ENCODE measurements around the gene NBPF3.

The NBPF3 gene

DNA sequence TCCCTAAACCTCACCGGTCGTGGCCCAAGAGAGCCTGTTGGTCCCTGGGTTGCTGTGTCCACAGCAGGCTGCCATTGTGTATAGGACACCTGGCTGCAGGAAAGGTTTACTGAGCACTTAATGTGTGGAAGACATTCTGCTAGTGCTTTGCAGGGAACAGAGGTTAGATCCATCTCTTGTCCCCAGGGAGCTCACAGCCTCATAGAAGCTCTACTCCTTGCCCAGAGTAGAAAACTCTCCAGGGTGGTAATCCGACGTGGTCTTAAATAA, 52.4 kb downstream of the NBPF3 start:
- no peak for DNase-seq (ENCODE audit: low read depth)
- TF ChIP-seq, protein P1, sequence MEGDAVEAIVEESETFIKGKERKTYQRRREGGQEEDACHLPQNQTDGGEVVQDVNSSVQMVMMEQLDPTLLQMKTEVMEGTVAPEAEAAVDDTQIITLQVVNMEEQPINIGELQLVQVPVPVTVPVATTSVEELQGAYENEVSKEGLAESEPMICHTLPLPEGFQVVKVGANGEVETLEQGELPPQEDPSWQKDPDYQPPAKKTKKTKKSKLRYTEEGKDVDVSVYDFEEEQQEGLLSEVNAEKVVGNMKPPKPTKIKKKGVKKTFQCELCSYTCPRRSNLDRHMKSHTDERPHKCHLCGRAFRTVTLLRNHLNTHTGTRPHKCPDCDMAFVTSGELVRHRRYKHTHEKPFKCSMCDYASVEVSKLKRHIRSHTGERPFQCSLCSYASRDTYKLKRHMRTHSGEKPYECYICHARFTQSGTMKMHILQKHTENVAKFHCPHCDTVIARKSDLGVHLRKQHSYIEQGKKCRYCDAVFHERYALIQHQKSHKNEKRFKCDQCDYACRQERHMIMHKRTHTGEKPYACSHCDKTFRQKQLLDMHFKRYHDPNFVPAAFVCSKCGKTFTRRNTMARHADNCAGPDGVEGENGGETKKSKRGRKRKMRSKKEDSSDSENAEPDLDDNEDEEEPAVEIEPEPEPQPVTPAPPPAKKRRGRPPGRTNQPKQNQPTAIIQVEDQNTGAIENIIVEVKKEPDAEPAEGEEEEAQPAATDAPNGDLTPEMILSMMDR (conservative IDR thresholded peaks at IDR 0.05; ENCODE audit: control insufficient read depth, insufficient read depth, low read depth, low read length): no peak

DNA sequence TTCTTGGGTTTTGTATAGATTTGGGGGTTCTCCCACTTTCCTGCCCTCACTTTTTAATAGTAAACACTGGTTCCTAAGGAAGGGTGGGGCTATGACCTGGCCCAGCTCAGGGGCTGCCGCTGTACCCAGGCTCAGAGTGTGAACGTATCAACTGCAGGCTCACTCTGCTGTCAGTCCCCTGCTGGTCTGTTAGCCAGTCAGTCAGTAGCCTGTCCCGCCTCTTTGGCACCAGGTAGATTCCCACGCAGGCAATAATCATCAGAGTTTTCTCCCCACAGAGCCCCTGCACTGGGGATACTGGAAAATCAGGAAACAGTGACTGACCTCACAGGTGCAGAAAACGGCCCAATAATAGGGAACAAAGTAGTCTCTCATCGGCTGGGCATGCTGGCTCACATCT, 54.3 kb downstream of the NBPF3 start:
- TF ChIP-seq, protein P1 (conservative IDR thresholded peaks at IDR 0.05; ENCODE audit: control insufficient read depth, insufficient read depth, low read depth, low read length): no peak
- DNase-seq (ENCODE audit: low read depth): no peak
- no peak overlapping the region for H3K4me3 ChIP-seq (ENCODE audit: control insufficient read depth, low read depth, low read length)

More for the DNA sequence above, 52.4 kb downstream of the NBPF3 start:
- no peak overlapping the region for H3K4me3 ChIP-seq (ENCODE audit: control insufficient read depth, low read depth, low read length)

DNA sequence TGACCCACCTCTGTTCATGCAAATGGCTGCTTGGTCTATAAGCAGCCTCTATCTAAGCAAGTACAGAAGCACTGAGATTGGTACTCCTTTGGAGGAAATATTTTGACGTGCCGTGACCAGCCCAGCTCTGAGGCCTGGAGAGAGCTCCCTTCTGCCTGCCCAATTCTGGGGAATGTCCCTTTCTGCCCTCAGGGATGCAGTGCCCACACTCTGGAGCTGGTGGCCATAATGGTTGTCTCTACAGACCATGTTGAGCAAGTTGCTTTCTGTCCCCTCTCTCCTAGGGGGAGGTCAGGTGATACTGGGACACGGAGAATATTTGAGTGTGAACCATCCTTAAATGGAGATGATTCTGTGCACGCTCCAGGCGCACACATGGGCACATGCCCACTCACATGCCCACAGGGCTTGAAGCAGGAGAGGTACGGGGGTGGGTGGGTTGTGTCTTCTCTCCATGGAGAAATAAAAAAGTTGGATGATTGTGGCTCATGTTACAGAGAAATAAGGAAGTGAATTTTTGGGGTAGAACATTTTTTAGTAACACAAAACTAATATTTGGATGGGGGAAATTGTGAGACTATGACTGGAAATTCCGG, 55.4 kb downstream of the NBPF3 start:
- DNase-seq (ENCODE audit: low read depth): no peak
- TF ChIP-seq, protein P1 (conservative IDR thresholded peaks at IDR 0.05; ENCODE audit: control insufficient read depth, insufficient read depth, low read depth, low read length): no peak
- no peak overlapping the region for H3K4me3 ChIP-seq (ENCODE audit: control insufficient read depth, low read depth, low read length)

DNA sequence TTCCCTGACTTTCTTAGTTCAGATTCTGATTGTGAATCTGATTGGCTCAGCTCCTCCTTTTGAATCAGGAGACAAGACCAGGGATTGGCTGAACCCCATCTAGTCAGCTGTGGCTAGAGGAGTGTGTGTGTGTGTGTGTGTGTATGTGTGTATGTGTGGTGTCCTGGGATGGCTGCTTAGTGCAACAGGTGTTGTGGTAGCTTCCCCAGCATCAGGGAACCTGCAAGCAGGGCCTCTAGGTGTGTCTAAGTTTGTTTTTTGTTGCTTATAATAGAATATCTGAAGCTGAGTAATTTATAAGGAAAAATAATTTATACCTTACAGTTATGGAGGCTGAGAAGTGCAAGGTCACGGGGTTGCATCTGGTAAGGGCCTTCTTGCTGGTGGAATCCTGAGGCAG, 56.1 kb downstream of the NBPF3 start:
- DNase-seq (ENCODE audit: low read depth): no peak
- H3K4me3 ChIP-seq (ENCODE audit: control insufficient read depth, low read depth, low read length): no peak overlapping the region
- TF ChIP-seq, protein P1 (conservative IDR thresholded peaks at IDR 0.05; ENCODE audit: control insufficient read depth, insufficient read depth, low read depth, low read length): no peak

DNA sequence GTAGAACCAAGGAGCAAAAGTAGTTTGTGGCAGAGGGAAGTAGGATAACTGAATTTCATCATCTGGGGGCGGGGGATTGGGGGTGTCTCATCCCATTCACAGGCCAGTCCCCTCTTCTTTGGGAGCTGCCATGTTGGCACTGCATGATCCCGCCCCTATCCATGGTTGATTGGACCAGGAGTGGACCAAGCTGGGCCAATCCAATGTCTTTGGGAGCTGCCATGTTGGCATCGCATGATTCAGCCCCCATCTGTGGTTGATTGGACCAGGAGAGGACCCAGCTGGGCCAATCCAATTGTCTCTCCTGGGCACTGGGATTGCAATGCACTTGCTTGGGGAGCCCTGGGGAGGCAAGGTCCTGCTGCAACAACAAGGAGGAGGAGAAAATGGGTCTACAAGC, 56.9 kb downstream of the NBPF3 start:
- no peak overlapping the region for H3K4me3 ChIP-seq (ENCODE audit: control insufficient read depth, low read depth, low read length)
- TF ChIP-seq, protein P1 (conservative IDR thresholded peaks at IDR 0.05; ENCODE audit: control insufficient read depth, insufficient read depth, low read depth, low read length): no peak
- no peak for DNase-seq (ENCODE audit: low read depth)

DNA sequence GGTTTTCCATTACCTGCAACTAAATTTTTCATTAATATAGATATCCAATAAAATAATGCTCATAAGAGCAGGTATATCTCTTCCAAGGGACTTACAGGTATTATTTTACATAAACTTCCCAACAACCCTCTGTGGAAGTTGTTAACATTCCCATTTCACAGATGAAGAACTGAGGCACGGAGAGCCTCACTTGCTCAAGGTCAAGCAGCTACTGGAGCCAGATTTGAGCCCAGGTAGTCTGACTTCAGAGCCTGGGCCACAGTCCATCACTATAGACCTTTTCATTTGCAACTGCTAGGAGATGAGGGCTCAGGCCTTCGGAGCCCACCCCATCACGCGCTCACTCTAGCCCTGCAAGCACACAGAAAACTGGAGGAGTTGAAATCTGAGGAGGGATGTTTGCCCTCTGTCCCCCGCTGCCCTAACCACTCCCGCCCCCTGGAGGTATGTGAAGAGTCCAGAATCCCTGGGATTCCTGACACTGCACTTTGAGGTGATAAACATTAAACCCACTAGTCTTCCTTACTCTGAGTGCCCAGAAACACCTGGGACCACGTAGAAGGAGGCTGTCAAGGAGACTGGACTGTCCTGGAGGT, 57.6 kb downstream of the NBPF3 start:
- DNase-seq (ENCODE audit: low read depth): no peak
- H3K4me3 ChIP-seq (ENCODE audit: control insufficient read depth, low read depth, low read length): no peak overlapping the region
- TF ChIP-seq, protein P1 (conservative IDR thresholded peaks at IDR 0.05; ENCODE audit: control insufficient read depth, insufficient read depth, low read depth, low read length): no peak
